Breast epithelium (tissue), 4 donors: ENCODE data around the gene NAV2. TPM values are rescaled to one million over a fixed set of nuclear protein-coding genes. Genes with fewer than 3 reads are reported as not detected.
"Not testable (repeated sequence)": the region's sequence is repeated elsewhere in the genome, so short reads cannot be mapped to it uniquely, and the experiment has no call there.

Source experiments
- DNase-seq, 2 donors: peaks; one replicate each; pipeline ENCODE4 v3.0.0-alpha.2; 2019; ENCODE audit warnings: low spot score in 2 of 2
- H3K27ac ChIP-seq, 2 donors: fragments of 200-600 bp; sonication (generic) in 1 of 2; one replicate each; pipeline ENCODE4 v1.5.1; 2016 to 2019; ENCODE audit warnings: mild to moderate bottlenecking in 1 of 2
- H3K27me3 ChIP-seq, 2 donors: fragments of 200-600 bp; sonication (generic) in 1 of 2; one replicate each; pipeline versions ENCODE4 v1.5.1 to v1.6.0; 2017 to 2019; ENCODE audit warnings: control low read depth in 1 of 2, mild to moderate bottlenecking in 1 of 2
- H3K36me3 ChIP-seq: fragments of 200-600 bp; one replicate; pipeline ENCODE4 v1.5.1; 2019
- H3K4me1 ChIP-seq, 2 donors: fragments of 200-600 bp; sonication (generic); one replicate each; pipeline ENCODE4 v1.5.1; 2016 to 2019; ENCODE audit warnings: control low read depth in 1 of 2
- H3K4me3 ChIP-seq, 3 donors: fragments of 200-600 bp; sonication (generic); 1 replicate in 2 of 3; 2 replicates in 1 of 3; pipeline ENCODE4 v1.5.1; 2016 to 2019; ENCODE audit warnings: mild to moderate bottlenecking in 3 of 3, moderate library complexity in 2 of 3
- H3K9me3 ChIP-seq, 2 donors: fragments of 200-600 bp; sonication (generic) in 1 of 2; one replicate each; pipeline ENCODE4 v1.5.1; 2016 to 2019; ENCODE audit warnings: control low read depth in 1 of 2
- CTCF ChIP-seq, 3 donors: fragments of 450-650 bp; IDR thresholded peaks; one replicate each; pipeline ENCODE4 v1.5.1; 2016 to 2017; ENCODE audit warnings: antibody characterized with exemption in 3 of 3, mild to moderate bottlenecking in 3 of 3, moderate library complexity in 3 of 3
- POLR2A ChIP-seq: fragments of 450-650 bp; IDR thresholded peaks from one replicate; pipeline ENCODE4 v1.6.1; 2016; ENCODE audit warnings: antibody characterized with exemption, mild to moderate bottlenecking, moderate library complexity
- POLR2AphosphoS5 ChIP-seq, 3 donors: sonication (generic); formaldehyde crosslinking; IDR thresholded peaks; one replicate each; pipeline ENCODE4 v1.6.1; 2017; ENCODE audit warnings: antibody characterized with exemption in 3 of 3
- intact Hi-C: fragments of 100-400 bp; cut with DNase I; formaldehyde crosslinking; loops from one replicate; pipeline ENCODE4 v1.15.1; 2023; ENCODE audit warnings: low total_unique reads
- total RNA-seq, 3 donors: library from RNA; depleted of rRNA; stranded (reverse); fragments of >200 nt; gene quantifications; one replicate each; pipeline ENCODE4 v1.1.0, GENCODE V29; 2016

NAV2 gene
- total RNA-seq, 3 donors from 2014 or later: 28.2 to 61.8 (median 31.4) TPM

GRCh38 chr11:20127671-20128527 is 415.3 kb downstream of the NAV2 start:
- peak; percentile 41 to 75 for DNase-seq
- H3K27ac ChIP-seq: no peak overlapping the region
- H3K36me3 ChIP-seq: no peaks in the 10 kb centered on the region
- intact Hi-C loops: no loop called here
- no peak overlapping the region for H3K4me3 ChIP-seq
- no peaks in the 10 kb centered on the region for H3K9me3 ChIP-seq
- H3K27me3 ChIP-seq: no peaks in the 10 kb centered on the region
- H3K4me1 ChIP-seq: no peaks in the 10 kb centered on the region
- peak; percentile 38 to 80 (median 77) for TF ChIP-seq CTCF (IDR thresholded peaks at IDR 0.05)
- no peak for TF ChIP-seq POLR2AphosphoS5 (IDR thresholded peaks at IDR 0.05)

DNA sequence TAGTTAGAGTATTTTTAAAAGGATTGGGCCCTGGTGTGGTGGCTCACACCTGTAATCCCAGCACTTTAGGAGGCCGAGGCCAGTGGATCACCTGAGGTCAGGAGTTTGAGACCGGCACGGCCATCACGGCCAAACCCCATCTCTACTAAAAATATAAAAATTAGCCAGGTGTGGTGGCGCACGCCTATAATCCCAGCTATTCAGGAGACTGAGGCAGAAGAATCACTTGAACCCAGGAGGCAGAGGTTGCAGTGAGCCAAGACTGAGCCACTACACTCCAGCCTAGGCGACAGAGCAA is 415.8 kb downstream of the NAV2 start:
- intact Hi-C loops, H3K27ac ChIP-seq, H3K36me3 ChIP-seq, H3K4me3 ChIP-seq, DNase-seq, H3K4me1 ChIP-seq, H3K9me3 ChIP-seq, H3K27me3 ChIP-seq: not testable (repeated sequence)

DNA sequence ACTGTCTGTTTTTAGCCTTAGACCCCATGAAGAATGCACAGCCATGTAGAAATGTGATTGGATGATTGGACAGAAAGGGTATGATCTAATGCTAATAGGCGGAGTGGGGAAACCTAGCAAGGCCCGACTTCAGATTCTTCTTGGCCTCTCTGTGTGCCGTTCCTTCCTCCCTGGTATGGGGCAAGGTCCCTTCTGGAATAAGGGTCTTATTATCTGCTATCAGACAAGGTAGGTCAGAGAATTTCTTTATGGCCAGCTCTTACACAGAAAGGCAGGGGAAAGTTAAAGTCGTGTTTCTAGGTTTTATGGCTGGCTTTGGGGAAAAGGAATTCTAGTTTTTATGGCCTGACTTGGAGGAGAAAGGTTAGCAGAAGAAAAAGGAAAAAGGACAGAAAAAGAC is 417.0 kb downstream of the NAV2 start:
- no peak for TF ChIP-seq CTCF (IDR thresholded peaks at IDR 0.05)
- no peak for TF ChIP-seq POLR2A
- TF ChIP-seq POLR2AphosphoS5 (IDR thresholded peaks at IDR 0.05): no peak
- H3K27ac ChIP-seq: no peak overlapping the region

GRCh38 chr11:20131788-20132666 is 419.4 kb downstream of the NAV2 start:
- Histone ChIP-seq H3K27ac (peak overlapping the region in 1 of 2 donors; percentile 29), H3K27me3 (no peaks in the 10 kb centered on the region), H3K4me1 (no peaks in the 10 kb centered on the region), H3K4me3 (peak overlapping the region; percentile 39 to 68 (median 53)), H3K36me3 (no peaks in the 10 kb centered on the region), H3K9me3 (no peaks in the 10 kb centered on the region)
- peak; percentile 35 to 67 for DNase-seq
- intact Hi-C loops: no loop called here
- TF ChIP-seq POLR2AphosphoS5 (IDR thresholded peaks at IDR 0.05) (peak in 1 of 3 donors; percentile 39), POLR2A (no peak), CTCF (IDR thresholded peaks at IDR 0.05) (peak; percentile 58 to 87 (median 87))

More for the DNA sequence above, 417.0 kb downstream of the NAV2 start:
- H3K4me3 ChIP-seq: no peak overlapping the region
- H3K27me3 ChIP-seq: no peaks in the 10 kb centered on the region
- DNase-seq: no peak
- no peaks in the 10 kb centered on the region for H3K4me1 ChIP-seq
- intact Hi-C loops: no loop called here
- H3K9me3 ChIP-seq: no peaks in the 10 kb centered on the region
- H3K36me3 ChIP-seq: no peaks in the 10 kb centered on the region

DNA sequence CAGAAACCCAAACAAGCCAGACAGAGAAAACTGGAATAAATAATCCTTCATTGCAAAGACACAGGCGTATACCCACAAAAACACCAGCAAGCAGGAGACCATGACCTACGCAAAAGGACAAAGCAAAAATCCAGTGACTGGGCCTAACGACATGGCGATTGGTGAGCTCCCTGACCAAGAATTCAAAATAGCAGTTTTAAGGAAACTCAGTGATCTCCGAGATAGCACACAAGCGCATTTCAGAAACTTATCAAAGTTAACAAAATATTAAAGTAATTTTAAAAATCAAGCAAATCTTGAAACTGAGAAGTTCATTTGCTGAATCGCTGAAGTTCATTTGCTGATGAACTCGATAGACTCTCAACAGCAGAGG is 420.0 kb downstream of the NAV2 start:
- Histone ChIP-seq H3K4me1 (no peaks in the 10 kb centered on the region), H3K9me3 (no peaks in the 10 kb centered on the region), H3K27me3 (no peaks in the 10 kb centered on the region), H3K36me3 (no peaks in the 10 kb centered on the region), H3K27ac (no peak overlapping the region), H3K4me3 (peak overlapping the region; percentile 39 to 68 (median 53))
- TF ChIP-seq POLR2A (no peak), POLR2AphosphoS5 (IDR thresholded peaks at IDR 0.05) (no peak), CTCF (IDR thresholded peaks at IDR 0.05) (no peak)
- intact Hi-C loops: no loop called here
- no peak for DNase-seq
